GM18868 (cell line): ENCODE data around the gene PTPN23.
"Not testable (repeated sequence)": the region's sequence is repeated elsewhere in the genome, so short reads cannot be mapped to it uniquely, and the experiment has no call there.

ENCODE experiments used
- ATAC-seq: cut with Tn5 transposase; IDR thresholded peaks from one replicate; pipeline ENCODE4 v1.9.1; 2021; ENCODE audit warnings: mild to moderate bottlenecking, moderate library complexity; ENCODE audit not compliant: unreplicated experiment

The PTPN23 gene, protein sequence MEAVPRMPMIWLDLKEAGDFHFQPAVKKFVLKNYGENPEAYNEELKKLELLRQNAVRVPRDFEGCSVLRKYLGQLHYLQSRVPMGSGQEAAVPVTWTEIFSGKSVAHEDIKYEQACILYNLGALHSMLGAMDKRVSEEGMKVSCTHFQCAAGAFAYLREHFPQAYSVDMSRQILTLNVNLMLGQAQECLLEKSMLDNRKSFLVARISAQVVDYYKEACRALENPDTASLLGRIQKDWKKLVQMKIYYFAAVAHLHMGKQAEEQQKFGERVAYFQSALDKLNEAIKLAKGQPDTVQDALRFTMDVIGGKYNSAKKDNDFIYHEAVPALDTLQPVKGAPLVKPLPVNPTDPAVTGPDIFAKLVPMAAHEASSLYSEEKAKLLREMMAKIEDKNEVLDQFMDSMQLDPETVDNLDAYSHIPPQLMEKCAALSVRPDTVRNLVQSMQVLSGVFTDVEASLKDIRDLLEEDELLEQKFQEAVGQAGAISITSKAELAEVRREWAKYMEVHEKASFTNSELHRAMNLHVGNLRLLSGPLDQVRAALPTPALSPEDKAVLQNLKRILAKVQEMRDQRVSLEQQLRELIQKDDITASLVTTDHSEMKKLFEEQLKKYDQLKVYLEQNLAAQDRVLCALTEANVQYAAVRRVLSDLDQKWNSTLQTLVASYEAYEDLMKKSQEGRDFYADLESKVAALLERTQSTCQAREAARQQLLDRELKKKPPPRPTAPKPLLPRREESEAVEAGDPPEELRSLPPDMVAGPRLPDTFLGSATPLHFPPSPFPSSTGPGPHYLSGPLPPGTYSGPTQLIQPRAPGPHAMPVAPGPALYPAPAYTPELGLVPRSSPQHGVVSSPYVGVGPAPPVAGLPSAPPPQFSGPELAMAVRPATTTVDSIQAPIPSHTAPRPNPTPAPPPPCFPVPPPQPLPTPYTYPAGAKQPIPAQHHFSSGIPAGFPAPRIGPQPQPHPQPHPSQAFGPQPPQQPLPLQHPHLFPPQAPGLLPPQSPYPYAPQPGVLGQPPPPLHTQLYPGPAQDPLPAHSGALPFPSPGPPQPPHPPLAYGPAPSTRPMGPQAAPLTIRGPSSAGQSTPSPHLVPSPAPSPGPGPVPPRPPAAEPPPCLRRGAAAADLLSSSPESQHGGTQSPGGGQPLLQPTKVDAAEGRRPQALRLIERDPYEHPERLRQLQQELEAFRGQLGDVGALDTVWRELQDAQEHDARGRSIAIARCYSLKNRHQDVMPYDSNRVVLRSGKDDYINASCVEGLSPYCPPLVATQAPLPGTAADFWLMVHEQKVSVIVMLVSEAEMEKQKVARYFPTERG (N-terminal part only)

DNA sequence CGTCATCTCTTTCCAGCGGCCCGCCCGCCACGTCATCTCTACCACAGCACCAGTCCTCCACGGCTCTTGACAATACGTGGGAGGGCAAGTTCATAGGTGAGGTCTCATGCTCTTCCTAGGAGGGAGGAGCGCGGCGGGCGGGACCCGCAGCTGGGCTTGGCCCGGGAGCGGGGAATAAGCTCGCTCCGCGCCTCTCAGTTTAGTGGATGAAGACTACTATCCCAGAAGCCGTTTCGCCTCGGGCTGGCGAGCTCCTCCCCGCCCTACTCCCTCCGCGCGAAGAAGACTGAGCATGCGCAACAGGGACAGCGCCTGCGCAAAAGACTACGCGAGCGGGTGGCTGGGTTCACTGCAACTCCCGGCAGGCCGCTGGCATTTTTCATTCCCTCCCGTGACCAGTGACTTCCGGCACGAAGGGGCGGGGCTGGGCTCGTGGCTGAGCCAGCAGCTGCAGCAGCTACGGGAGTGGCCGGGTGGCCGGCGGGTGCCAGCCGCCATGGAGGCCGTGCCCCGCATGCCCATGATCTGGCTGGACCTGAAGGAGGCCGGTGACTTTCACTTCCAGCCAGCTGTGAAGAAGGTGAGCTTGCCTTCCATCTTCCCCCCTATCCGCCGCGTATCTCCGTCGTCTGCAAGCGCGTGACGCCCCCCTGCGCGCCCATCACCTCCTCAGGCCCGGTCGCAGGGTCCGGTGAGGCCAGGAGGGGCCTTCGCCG is at the start of gene PTPN23:
TSS of gene PTPN23 (plus strand) at position 421 of the 716 bp plus-strand sequence. CDS start at position 497, 76 bp downstream.
- ATAC-seq, result peak; percentile 74

DNA sequence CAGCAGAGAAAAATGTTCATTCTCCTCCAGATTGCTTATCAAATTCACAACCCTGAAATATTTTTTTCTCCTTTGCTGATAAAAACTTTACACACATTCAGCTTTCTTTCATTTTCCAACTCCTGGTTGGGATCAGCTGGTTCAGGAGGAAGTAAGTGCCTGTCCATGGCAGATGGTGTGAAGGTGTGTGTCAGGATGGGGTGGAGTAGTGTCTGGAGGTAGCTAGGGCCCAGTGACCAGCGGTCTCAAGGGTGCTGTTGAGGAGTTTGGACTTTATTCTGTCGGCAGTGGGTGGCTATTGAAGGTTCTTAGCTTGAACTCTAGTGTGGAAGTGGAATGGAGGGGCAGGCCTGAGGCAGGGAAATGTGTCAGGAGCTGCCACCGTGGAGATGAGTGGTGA is 46.9 kb upstream of the PTPN23 start:
- no peak for ATAC-seq

DNA sequence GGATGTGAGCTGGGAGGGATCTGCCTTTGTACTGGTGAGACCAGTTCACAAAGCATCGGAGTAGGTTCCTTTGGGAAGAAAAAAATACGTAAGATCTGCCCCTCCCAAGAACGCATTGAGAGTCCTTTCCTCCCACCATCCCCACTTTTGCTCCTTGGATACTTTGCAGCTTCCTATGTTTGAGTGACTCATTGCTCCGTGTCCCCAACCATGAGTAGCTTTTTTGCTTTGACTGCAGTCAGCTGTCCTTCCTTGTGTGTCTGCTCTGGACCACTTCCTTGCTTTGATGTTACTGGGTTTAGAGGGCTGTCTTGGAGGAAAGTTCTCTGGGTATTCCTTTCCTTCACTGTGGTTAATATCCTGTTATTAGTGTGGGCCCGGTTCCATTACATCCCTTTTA is 43.2 kb upstream of the PTPN23 start:
- no peak for ATAC-seq

DNA sequence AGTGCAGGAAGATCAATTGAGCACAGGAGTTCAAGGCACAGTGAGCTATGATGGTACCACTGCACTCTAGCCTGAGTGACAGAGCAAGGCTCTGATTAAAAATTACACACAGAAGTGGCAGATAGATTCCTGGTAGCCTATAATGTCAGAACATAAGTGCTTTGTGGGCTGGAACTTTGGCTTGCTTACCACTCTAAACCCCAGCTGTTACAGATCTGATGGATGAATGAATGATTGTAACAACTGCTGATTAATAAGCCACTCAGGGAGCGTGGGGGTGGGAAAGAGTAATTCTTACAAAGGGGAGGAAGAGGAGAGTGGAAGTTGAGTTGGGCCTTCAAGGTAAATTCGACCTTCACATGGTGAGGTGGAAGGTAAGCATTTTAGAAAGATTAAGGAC is 40.9 kb upstream of the PTPN23 start:
- ATAC-seq, result no peak

DNA sequence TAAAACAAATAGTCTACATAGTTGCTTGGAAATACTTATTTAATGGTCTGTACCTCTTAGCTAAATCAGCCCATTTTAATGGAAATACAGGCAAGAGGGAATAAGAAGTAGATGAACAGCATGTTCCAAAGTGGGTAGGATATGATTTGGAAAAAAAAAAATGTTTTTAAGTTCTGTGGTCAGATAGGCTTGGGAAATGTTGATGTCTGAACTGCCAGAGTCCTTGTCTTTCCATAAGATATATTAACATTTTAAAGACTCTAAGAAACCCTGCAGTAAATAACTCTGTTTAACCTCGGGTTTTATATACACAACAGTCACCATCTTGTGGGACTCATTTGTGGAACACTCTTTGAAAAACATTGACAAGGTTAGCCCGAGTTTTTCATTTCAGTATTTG is 40.0 kb upstream of the PTPN23 start:
- no peak for ATAC-seq

DNA sequence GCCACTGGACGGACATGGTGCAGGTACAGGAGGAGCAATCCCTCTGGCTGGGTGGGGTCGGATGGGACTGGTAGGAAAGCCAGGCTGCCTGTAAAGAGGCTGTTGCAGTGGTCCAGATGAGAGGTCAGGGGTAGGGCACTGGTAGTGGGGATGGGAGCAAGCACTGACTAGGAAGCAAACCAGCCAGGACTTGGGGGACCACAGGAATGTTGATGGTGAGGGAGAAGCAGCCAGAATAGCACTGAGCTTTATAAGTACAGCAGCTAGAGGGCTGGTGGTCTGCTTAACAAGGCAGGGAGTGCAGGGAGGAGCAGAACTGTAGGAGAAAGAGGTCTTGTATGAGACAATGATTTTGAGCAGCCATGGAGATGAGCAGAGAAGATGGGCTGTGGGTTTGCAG is 38.7 kb upstream of the PTPN23 start:
- ATAC-seq, result no peak

DNA sequence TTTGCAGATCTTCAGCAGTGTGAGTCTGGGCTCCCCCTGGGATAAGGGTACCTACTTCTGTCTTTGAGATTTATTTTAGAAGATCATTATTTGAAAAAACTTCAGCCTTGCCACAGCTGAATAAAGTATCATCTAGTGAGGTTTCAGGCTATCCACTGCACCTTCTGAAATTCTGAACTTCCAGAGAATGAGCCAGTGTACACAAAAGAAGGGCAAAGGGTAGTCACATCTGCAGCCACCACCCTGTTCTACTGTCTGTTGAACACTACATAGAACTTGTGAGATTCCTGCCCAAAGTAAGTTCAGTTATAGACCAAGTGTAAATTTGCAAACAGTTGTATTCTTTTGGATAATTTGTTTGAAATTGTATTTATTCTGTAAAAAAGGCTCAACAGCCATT is 38.0 kb upstream of the PTPN23 start:
- no peak for ATAC-seq

DNA sequence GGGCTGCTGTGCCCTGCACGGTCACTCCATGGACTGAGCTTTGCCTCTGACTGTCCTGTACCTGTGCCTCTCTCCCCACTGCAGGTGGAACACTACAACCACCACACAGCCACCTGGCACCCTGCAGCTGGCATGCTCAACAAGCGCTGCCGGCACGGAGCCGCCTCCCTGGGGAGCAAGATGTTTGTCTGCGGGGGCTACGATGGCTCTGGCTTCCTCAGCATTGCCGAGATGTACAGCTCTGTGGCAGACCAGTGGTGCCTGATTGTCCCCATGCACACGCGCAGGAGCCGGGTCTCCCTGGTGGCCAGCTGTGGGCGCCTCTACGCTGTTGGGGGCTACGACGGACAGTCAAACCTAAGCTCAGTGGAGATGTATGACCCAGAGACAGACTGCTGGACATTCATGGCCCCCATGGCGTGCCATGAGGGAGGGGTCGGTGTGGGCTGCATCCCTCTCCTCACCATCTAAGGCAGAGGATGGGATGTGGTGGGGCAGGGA is 37.3 kb upstream of the PTPN23 start:
- ATAC-seq, result no peak

DNA sequence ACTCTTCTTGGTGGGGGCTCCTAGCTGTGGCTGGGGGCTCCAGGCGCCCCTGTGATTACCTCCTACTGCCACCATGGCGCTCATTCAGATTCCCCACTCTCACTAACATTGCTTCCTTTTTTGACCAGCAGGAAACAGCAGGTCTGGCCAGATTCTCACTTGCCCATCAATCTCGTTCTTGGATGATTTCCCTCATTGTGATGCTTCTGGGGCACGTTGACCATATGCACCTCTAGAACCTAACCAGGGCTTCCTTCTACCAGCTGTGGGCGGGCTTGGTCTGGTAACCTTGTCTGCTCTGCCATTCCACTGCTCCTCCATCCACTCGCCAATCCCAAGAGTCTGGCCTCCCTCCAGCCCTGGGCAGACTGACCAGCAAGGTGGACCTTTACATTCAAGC is 35.9 kb upstream of the PTPN23 start:
- no peak for ATAC-seq

DNA sequence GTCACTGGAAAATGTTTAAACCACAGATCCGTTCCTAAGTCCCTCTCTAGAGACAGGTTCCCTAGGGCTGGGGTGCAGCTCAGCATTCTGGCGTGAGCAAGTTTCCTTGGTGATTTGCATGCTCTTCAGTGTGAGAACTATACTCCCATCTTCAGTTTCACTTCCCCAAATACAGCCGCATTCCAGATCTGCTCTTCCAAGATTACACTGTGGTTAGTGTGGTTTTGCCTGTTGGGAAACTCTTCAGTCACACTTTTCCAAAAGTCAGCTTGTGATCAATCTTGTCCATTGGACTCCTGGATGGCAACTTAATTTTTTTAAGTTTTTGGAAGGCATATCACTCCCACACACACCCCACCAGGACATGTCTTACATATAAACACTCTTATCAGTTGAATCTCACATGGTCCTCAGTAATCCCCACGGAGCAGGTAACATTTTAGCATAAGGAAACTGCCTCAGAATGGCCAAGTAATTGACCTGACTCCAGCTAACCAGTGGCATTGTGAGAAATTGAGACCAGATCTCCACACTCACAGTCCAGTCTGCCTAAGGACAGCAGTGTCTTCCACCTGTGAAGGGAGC is 33.5 kb upstream of the PTPN23 start:
- peak; percentile 72 for ATAC-seq

DNA sequence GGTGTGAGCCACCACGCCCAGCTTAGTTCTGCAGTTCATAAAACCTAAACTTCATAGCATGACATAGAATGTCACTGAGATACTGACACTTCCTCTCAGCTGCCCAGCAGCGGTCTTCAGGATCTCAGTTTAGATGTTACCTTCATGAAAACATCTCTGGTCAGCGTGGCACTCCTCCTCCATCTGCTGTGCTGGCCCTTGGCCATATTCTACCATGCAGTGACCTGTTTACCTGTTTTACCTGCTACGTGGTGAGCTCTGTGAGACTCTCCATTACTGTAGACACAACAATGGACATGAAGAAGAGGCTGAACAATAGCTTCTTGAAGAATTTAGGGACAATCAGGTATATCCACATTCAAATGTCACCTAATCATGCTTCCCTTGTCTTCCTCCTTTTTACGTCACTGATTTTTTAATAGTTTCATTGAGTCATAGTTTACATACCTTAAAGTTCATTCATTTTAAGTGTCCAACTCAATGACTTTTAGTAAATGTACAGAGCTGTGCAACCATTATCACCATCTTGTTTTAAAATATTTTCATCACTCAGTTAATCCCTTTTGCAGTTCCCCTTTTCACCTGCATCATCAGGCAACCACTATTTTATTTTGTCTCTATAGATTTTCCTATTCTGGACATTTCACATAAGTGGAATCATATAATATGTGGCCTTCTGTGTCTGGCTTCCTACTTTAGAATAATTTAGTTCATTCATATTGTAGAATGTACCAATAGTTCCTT is 32.2 kb upstream of the PTPN23 start:
- ATAC-seq, result no peak

DNA sequence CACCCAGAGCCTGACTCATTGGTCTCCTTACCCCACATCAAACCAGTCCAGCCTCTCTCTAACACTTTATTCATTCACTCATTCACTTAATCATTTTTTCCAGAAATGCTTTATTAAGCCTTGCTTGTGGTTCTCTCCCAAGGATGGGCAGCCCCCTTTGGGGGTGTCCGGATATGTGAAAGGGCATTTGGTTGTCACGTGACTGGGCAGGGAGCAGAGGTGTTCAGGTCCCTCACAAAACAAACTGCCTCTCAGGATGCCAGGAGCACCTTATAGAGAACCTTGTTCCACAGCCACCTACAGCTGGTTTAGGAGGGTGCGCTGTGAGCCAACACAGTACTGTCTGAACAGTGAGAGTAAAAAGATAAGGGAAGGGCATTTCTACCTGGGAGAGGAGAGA is 25.8 kb upstream of the PTPN23 start:
- ATAC-seq, result no peak

DNA sequence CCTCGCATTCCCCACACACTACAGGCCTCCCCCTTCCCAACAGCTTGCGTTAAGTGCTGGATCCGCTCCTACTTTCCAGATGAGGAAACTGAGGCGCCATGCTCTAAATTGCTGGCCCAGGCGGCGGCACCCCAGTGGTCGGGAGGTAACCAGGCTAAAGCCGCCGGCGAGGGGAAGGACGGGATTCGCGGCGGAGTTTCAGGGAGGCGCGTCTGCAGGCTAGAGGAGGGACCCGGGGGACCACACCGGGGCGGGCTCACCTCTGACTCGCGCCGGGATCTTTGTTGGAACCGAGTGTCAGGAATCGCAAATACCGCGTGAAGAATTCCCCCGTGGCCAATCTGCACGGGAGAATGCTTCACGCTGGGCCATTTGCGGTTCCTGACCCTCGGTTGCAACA is 24.6 kb upstream of the PTPN23 start:
- ATAC-seq, result no peak

DNA sequence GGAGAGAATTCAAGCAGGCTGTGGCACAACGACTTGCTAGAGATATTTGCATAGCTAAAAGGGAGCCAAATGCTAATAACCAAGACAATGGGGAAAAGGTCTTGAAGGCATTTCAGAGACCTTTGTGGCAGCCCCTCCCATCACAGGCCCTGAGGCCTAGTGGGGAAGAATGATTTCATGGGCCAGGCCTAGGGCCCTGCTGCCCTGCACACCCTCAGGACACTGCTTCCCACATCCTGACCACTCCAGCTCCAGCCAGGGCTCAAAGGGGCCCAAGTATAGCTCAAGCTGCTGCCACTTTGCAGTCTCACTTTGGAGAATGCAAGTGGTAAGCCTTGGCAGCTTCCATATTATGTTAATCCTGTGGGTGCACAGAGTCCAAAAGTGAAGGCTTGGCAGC is 21.5 kb upstream of the PTPN23 start:
- ATAC-seq, result no peak

DNA sequence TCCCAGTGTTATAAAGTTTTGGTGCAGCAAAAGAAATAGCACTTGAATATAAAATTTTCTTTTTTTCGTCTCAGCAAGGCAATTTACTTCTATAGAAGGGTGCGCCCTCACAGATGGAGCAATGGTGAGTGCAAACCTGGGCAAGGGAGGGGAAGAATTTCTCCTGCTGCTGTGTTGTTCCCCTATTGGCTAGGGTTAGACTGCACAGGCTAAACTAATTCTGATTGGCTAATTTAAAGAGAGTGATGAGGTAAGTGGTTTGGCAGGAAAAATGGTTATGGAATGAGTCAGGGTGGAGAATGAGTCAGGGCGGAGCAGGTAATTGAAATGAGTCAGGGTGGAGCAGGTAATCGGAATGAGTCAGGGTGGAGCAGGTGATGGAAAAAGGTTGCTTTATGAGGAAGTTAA is 20.7 kb upstream of the PTPN23 start:
- ATAC-seq, result not testable (repeated sequence)

DNA sequence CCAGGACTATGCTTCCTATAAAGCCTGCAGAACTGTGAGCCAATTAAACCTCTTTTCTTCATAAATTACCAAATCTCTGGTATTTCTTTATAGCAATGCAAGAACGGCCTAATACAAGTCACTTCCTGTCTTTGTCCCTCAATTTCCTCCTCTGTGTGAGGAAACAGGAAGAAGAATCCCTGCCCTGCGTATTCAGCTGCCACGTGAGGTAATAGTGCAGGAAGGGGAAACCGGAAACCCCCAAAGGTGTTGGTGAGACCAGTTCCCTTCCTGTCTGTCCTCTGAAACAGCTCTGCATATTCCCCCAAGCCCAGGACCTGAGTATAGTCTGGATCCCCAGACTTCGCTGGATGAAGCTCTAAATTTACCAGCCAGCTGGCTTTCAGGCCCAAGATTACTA is 18.1 kb upstream of the PTPN23 start:
- ATAC-seq, result no peak

DNA sequence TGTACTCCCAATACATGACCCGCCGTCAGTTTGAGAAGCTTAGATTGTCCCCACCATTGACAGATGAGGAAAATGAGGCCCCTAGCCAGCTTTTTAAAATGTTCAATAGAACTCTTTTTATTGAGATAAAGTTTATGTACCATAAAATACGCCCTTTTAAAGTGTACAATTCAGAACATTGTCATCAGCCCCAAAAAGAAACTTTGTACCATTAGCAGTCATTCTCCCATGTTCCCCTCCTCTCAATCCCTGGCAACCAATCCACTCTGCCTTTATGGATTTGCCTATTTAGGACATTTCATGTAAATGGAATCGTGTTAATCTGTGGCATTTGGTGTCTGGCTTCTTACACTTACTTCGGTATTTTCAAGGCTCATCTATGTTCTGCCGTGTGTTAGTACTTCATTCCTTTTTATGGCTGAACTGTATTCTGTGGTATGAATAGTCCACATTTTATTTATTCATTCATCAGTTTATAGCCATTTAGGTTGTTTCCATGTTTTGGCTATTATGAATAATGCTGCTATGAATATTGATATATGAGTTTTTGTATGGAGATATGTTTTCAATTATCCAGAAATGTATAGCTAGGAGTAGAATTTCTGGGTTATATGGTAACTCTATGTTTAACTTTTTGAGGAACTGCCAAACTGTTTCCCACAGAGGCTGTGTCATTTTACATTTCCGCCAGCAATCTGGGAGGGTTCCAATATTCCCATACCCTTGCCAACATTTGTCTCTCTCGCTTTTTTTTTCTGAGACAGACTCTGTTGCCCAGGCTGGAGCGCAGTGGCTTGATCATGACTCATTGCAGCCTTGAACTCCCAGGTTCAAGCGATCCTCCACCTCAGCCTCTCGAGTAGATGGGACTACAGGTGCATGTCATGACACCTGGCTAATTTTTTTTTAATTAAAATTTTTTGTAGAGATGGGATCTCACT is 15.3 kb upstream of the PTPN23 start:
- no peak for ATAC-seq

DNA sequence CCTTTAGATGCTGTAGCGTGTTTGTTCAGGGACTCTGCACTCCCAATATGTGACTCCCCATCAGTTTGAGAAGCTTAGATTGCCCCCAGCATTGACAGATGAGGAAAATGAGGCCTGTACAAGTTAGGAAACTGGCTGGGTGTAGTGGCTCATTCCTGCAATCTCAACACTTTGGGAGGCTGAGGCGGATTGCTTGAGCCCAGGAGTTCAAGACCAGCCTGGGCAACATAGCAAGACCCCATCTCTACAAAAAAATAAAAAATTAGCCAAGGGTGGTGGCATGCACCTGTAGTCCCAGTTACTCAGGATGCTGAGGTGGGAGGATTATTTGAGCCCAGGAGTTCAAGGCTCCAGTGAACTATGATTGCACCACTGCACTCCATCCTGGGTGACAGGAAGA is 14.0 kb upstream of the PTPN23 start:
- no peak for ATAC-seq
